Mesenteric fat pad (tissue), 1 donor: ENCODE results near the gene STK26. TPM values are rescaled to one million over a fixed set of nuclear protein-coding genes. Genes with fewer than 3 reads are reported as not detected.
"Not testable (repeated sequence)": the region's sequence is repeated elsewhere in the genome, so short reads cannot be mapped to it uniquely, and the experiment has no call there.

Experiments used
- DNase-seq: peaks from one replicate; pipeline ENCODE4 v3.0.0-alpha.2; 2020; ENCODE audit warnings: low spot score
- total RNA-seq: library from RNA; stranded (reverse); fragmentation: NEBNext Ultra II Directional; extraction: Animal tissue kit (Norgen Biotek cat#: 25700); gene quantifications from one replicate; pipeline ENCODE4 v1.2.1, GENCODE V29; 2021
- donor health status: DM: yes; HTN: yes; CAD: no.

STK26 gene
- total RNA-seq, 1 donor from 2014 or later: 2.1 TPM

DNA sequence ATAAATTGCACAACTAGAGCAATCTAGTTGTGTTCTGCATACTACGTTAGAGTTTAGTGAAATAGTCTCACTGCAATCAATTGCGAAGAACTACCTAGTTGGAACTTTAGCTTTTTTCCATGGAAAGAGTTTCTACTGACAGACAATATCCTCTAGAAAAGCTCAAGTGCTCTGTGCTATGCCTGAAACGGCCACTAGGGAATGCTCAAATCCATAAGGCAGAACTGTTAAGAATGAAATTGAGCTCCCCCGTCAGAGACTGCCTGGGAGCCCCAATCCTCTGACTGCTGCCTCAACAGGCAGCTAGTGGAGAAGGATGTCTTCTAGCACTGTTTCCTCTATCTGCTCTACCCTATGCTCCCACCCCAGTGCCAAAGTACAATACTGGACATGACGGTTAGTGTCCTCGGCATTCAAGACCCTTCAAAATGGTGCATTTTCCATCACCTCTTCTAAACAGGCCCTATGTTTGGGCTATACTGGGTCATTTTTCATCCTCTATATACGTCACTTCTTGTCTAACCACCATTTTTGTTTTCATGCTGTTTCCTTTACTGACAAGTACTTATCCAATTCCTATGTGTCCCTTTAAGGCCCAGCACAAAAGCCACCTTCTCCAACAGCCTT is 69.5 kb downstream of the STK26 start:
- DNase-seq: no peak

DNA sequence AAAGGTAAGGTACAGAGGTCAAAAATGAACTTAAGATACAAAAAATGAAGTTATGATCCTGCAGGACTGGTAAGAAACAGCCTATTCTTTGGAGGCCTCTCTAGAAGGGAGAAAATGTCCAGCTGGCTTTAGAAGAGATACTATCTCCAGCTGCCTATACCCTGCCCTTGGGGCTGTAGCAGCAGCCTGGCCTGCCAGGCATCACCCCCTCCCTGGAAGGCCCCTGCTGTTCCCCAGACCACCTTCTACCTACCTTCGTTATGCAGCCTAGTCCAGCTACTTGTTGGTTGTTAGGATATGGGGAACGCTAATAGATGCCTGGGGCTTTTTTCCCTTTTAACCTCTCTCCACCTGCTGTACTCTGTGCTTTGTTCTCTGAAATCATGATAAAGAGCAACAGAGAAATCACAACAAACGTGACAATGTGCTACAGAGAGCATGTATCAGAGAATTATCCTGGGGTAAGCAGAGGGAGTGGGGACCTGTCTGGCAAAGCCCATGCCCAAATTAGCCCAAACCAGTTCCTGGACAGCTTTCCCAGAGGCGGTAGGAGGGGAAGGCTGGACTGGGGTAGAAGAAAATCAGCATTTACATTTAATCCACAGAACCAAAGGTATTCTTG is 70.2 kb downstream of the STK26 start:
- no peak for DNase-seq

GRCh38 chrX:132094164-132094563 is 71.1 kb downstream of the STK26 start:
- DNase-seq: no peak

GRCh38 chrX:132098704-132099103 is 75.6 kb downstream of the STK26 start:
- DNase-seq: not testable (repeated sequence)

GRCh38 chrX:132101206-132101605 is 78.1 kb downstream of the STK26 start:
- DNase-seq: no peak

- no peak for DNase-seq
Observed at GRCh38 chrX:132101799-132102198, 78.7 kb downstream of the STK26 start.

DNA sequence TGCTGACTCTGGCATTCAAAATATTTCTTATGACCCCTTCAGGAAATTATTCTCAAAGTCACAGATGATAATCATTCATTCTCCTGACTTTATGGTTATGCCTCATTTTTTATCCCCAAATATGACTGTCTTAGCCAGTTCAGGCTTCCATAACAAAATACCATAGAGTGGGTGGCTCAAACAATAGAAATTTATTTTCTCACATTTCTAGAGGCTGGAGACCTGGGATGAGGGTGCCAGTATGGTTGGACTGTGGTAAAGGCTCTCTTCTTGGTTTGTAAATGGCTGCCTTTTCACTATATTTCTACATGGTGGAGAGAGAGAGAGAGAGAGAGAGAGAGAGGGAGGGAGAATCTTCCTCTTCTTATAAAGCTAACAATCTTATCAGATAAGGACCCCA is 84.2 kb downstream of the STK26 start:
- DNase-seq: no peak

DNA sequence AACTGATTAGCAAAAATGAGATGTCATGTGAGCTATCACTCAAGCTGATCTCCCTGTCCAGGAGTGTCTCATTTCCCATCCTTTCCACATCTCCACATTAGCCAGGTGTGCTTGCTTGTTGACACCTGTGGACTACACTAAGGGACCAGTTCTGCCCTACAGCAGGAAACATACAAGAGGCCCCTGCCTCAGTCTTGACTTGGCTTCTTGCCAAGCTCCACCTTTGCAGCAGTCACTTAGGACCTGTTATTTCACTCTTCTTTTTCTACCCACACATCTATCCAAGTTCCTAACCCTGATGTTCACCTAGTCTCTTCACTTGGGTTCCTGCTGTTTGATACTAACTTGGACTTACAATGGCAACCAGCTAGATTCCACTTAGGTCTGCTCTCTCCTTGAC is 91.5 kb downstream of the STK26 start:
- DNase-seq: no peak

- no peak for DNase-seq
Observed at GRCh38 chrX:132115792-132116191, 92.7 kb downstream of the STK26 start.

- DNase-seq: no peak
Observed at GRCh38 chrX:132118358-132118757, 95.3 kb downstream of the STK26 start.

DNA sequence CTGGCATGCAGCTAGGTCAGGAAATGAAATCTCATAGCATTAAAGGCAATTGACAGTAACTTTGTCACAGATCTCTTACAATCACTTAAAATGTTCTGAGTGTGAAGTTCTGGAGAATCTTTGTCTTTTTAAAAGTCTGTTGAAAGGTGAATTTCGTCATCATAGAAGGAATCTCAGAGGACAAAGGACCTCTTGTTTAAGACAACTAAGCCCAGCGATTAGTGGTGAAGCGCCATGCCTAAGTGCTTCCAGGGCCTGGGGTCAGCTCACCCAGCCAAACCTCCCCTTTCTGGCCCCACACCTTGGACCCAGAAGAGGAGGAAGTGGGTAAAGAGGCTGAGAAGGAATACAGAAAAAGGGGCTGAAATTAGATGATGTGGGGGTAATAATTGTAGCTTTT is 96.2 kb downstream of the STK26 start:
- DNase-seq: no peak

GRCh38 chrX:132119821-132120515 is 96.9 kb downstream of the STK26 start:
- DNase-seq: no peak

GRCh38 chrX:132120913-132121312 is 97.8 kb downstream of the STK26 start:
- DNase-seq: no peak

Other genes with a start within 250 kb of the STK26 start
- not detected for gene FRMD7, start 104.7 kb downstream of the STK26 start, total RNA-seq
- gene RAP2C, start 196.1 kb downstream of the STK26 start, total RNA-seq: 25.7 TPM